NOMO-1 (cell line): ENCODE measurements around the gene PER3.
A peak's percentile ranks its signal among the peaks of the same experiment; 100 is the strongest.

Experiments used
- DNase-seq, 2 experiments: peaks; one replicate each; lab custom pipeline; 2025; ENCODE audit not compliant: unreplicated experiment in 2 of 2; lab: John Stamatoyannopoulos, UW

The PER3 gene

GRCh38 chr1:7827126-7827955, 43.2 kb downstream of the PER3 start:
- no peak for DNase-seq

DNA sequence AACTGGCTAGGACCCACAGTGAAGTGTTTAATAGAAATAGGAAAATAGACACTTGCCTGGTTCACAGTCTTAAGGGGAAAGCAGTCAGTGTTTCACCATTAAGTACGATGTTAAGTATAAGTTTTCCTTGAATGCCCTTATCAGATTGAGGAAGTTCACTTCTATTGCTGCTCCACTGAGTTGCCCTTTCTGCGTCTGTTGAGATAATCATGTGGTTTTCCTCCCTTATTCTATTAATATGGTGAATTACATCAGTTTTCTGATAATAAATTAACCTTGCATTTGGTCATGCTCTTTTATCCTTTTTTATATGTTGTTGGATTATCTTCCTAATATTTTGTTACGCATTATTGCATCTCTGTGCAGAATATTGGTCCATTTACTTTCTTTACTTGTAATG, 47.4 kb downstream of the PER3 start:
- DNase-seq, result peak; percentile 35 to 59

- DNase-seq, result no peak
These were observed 48.9 kb downstream of the PER3 start for GRCh38 chr1:7833035-7833434.

- no peak for DNase-seq
These were observed 54.6 kb downstream of the PER3 start for GRCh38 chr1:7838714-7839113.

- DNase-seq, result no peak
These were observed 55.4 kb downstream of the PER3 start for GRCh38 chr1:7839526-7839925.

GRCh38 chr1:7842517-7842916, 58.4 kb downstream of the PER3 start:
- no peak for DNase-seq

GRCh38 chr1:7845761-7846160, 61.7 kb downstream of the PER3 start:
- DNase-seq, result no peak

- DNase-seq, result no peak
These were observed 62.6 kb downstream of the PER3 start for GRCh38 chr1:7846656-7847055.

- DNase-seq, result no peak
These were observed 63.5 kb downstream of the PER3 start for GRCh38 chr1:7847599-7847998.

GRCh38 chr1:7850786-7851185, 66.7 kb downstream of the PER3 start:
- no peak for DNase-seq

DNA sequence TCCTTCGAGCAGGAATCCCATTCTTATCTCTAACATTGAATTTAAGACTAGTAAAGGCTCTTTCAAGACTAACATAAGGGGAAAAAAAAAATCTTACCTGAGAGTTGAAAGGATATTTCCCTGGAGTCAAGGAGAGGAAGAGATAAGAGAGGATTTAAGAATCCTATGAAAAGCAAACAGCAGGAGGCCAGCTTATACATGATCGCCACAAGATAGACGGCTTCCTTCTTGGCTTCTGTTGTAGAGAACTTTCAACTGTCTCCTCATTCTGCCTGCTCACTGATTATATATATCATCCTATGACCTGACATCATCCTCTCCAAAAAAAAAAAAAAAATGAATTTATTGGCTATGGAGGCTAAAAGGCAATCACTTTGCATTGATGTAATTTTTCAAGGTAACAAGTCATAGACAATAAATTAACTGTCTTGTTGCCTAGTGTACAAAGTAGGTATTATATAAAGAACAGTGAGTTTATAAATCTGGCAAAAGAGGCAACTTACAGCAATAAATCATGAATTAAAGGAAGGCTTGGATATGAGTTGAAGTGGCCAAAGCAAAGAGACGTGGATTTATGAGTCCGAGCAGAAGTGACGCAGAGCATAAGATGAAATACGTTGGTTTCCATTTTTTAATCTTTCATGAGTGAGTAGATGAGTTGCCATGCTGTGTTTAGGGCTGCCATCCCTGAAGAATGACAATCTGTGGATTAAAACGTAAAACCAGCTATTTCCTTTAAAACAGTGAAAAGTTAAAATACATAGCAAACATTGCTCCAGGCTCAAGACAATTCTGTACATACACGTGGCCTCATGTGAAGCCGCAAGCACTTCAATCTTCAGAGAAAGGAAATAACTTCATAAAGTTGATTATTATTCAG, 69.0 kb downstream of the PER3 start, which contains the start of gene UTS2:
Gene UTS2, minus strand, starts transcription at position 262 of the 880 bp plus-strand sequence. Its CDS starts 62 bp downstream, at position 200.
- DNase-seq, result no peak

DNA sequence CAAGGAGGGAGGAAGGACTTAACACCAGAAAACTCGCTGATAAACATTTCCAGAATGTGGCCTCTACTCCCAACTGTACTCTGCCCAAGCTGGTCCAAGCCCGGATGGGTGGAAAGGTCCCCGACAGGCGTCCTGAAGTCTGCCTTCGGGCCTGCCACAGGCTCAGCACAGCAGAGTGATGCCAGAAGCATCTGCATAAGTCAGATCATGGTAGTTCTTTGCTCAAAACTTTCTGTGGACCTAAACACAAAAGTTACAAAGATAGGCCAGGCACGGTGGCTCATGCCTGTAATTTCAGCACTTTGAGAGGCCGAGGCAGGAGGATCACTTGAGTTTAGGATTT, 69.6 kb downstream of the PER3 start:
- no peak for DNase-seq

- peak; percentile 62 to 76 for DNase-seq
These were observed 72.3 kb downstream of the PER3 start for GRCh38 chr1:7856345-7856744.

DNA sequence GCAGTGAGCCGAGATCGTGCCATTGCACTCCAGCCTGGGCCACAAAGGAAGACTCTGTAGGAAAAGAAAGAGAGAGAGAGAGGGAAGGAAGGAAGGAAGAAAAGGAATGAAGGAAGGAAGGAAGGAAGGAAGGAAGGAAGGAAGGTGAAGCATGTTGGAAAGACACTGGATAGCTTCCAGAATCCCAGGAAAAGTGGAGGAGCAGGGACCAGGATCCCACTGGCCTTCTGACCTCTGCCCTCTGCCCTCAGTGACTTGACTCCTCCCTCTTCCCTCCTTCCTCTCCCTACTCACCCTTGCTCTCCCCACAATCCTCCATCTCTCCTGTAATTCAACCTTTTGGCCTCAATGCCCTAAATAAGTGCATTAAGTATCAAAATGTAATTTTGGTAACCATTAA, 72.9 kb downstream of the PER3 start:
- DNase-seq, result no peak

- no peak for DNase-seq
These were observed 73.9 kb downstream of the PER3 start for GRCh38 chr1:7857985-7858384.

GRCh38 chr1:7859406-7859805, 75.3 kb downstream of the PER3 start:
- no peak for DNase-seq

GRCh38 chr1:7860130-7860529, 76.0 kb downstream of the PER3 start:
- no peak for DNase-seq

GRCh38 chr1:7861452-7861851, 77.4 kb downstream of the PER3 start:
- no peak for DNase-seq

DNA sequence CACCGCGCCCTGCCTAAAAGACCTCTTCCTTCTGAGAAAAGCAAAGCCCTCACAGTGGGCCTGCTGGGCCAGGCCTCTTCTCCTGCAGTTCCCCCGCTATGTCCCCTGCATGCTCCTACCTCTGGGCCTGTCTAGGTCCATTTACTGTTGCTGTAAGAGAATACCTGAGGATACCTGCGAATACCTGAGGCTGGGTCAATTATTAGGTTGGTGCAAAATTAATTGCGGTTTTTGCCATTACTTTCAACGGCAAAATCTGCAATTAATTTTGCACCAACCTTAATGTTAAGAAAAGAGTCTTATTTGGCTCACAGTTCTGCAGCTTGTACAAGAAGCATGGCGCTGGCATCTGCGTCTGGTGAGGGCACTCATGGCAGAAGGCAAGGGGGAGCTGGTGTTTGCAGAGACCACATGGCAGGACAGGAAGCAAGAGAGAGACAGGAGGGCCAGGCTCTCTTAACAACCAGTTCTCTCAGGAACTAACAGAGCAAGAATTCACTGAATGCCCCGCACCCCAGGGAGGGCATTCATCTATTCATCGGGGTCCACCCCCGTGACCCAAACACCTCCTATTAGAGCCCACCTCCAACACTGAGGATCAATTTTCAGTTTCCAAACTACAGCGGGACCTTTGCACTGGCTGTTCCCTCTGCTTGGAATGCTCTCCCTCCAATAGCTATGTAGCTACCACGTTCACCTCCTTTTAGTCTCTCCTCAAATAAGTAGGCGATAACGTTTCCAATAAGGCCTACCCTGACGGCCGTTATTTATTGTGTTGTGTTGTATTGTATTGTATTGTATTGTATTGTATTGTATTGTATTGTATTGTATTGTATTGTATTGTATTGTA, 78.3 kb downstream of the PER3 start:
- DNase-seq, result no peak

DNA sequence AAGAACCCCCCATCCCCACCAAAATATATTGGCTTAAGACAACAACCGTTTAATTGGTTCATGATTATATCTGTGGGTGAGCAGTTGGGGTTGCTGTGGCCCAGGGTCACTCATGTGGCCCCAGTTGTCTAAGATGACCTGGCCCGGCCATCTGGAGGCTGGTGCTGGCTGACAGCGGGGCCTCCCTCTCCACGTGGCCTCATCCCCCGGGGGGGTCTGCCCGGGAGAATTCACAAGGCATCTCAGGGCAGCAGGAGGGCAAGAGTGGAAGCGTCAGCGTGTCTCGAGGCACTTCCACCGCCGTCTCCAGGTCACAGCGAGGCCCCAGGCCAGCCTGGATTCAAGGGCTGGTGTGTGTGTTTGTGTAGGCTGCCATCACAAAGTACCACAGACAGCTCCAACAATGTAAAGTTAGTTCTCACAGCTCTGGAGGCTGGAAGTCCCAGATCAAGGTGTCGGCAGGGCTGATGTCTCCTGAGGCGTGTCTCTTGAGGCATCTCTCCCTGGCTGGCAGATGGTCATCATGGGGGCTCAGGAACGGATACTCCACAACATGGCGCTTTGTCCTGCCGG, 79.8 kb downstream of the PER3 start:
- DNase-seq, result no peak

- DNase-seq, result no peak
These were observed 81.9 kb downstream of the PER3 start for GRCh38 chr1:7865978-7866377.
